ENCODE results near the gene KIF2A.

Gene KIF2A

DNA sequence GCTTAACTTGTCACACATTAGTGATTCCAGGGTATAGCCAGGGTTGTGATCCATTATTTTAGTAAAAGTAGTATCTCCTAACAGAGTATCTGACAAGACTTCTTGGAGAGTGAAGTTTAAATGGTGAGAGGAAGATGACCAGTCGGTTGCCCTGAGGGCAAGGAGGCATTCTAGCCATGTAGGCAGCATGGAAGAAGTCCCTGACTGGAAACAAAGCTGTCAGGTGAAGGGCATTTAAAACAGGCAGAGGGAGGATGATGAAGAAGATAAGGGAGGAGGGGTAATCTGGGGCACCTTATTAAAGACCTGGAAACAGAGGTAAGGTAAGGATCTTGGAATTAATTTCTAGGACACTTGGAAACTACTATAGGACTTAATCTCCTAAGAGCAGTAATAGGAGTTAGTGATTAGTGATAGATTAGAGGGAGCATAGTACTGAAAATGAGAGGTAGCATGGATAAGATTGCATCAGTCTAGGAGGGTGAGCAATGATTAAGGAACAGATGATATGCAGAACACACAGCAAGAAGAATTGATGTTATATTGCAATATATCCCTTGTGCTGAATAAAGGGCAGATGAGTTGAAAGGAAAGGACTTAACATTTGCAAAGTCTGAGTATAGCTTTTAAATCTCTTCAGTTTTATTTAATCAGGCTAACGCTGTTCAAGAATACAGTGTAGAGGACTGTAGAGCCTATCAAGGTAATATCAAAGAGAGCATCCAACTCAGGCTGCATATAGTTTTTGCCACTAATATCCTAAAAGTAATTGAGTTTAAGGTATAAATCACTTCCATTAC, 9.6 kb downstream of the KIF2A start (continued):
- TF ChIP-seq ZNF202 (tag by site-specific recombination; IDR thresholded peaks at IDR 0.05; ENCODE audit: borderline replicate concordance) (no peak), ZSCAN4 (tag by site-specific recombination; IDR thresholded peaks at IDR 0.05) (no peak), WT1 (tag by site-specific recombination; IDR thresholded peaks at IDR 0.05) (peak; percentile 27; the same call in 1 of the 2 replicates), ZNF10 (tag by site-specific recombination; IDR thresholded peaks at IDR 0.05) (0 out of 2 replicates have a peak, but pooled peaks have one; percentile 34)

DNA sequence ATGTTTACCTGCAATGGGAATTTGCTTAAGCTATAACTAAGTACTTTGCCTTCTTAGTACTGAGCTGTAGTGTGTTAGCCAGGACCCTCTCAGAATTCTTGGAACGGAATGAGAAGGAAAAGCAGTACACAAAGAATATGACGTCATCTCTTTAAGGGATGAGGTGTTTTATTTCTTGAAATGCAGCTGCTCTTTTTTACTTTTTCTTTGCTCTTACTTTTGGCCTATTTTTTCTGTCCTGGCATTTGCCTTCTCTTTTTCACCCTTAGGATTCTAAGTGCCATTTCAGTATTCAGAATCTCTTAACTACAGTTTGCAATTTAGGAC, 10.1 kb downstream of the KIF2A start:
- peak; percentile 70 for TF ChIP-seq ZNF629 (tag by site-specific recombination; IDR thresholded peaks at IDR 0.05)
- no peak for TF ChIP-seq ZNF670 (tag by site-specific recombination; IDR thresholded peaks at IDR 0.05; ENCODE audit: low read depth)
- peak; percentile 44; the same call in 1 of the 2 replicates for TF ChIP-seq ZBTB21 (tag by site-specific recombination; IDR thresholded peaks at IDR 0.05)
- TF ChIP-seq IKZF3 (tag by site-specific recombination; IDR thresholded peaks at IDR 0.05) = 0 out of 2 replicates have a peak, but pooled peaks have one; percentile 22
- TF ChIP-seq ZNF518A (tag by site-specific recombination; conservative IDR thresholded peaks at IDR 0.05; ENCODE audit: low read depth) = no peak
- TF ChIP-seq GLI4 (tag by site-specific recombination; IDR thresholded peaks at IDR 0.05) = no peak
- TF ChIP-seq MEIS1 (CRISPR knock-in tag; IDR thresholded peaks at IDR 0.05; ENCODE audit: borderline replicate concordance) = no peak
- no peak for TF ChIP-seq ZFP37 (tag by site-specific recombination; IDR thresholded peaks at IDR 0.05)
- TF ChIP-seq PRDM1 (tag by site-specific recombination; IDR thresholded peaks at IDR 0.05) = peak; percentile 61
- peak; percentile 95 for TF ChIP-seq ATF2 (tag by site-specific recombination; IDR thresholded peaks at IDR 0.05; ENCODE audit: low read depth)
- TF ChIP-seq FEZF1 (tag by site-specific recombination; IDR thresholded peaks at IDR 0.05) = peak; percentile 83
- H3K27ac ChIP-seq (ENCODE audit: extremely low read depth, low read depth, low read length) = no peak overlapping the region
- ChIA-PET POLR2A (interaction anchor here (2.6 kb wide), 1 partner anchor 10 kb away, joined by 7 read pairs; the partner anchor contains the start of gene KIF2A), CTCF (interaction anchor here (0.6 kb wide), 1 partner anchor 47 kb away, joined by 3 read pairs; no protein-coding TSS in a partner anchor)
- H3K36me3 ChIP-seq (ENCODE audit: control insufficient read depth in 2 of 2, insufficient read depth in 1 of 2, low read length in 2 of 2) = no peaks in the 10 kb centered on the region
- no peaks in the 10 kb centered on the region for H3K9me3 ChIP-seq (ENCODE audit: control insufficient read depth, insufficient read depth, low read depth, low read length)
- H3K4me3 ChIP-seq (ENCODE audit: low read depth, low read length) = no peak overlapping the region
- peaks cover 7% of the 10 kb centered on the region; the same call in 1 of the 2 replicates for H3K4me1 ChIP-seq (ENCODE audit: control insufficient read depth, insufficient read depth, low read length)
